HG03565 (cell line): Measurements from ENCODE around the gene SLC35E3.
"Not testable (repeated sequence)": the region's sequence is repeated elsewhere in the genome, so short reads cannot be mapped to it uniquely, and the experiment has no call there.

ENCODE experiments used
- ATAC-seq: cut with Tn5 transposase; IDR thresholded peaks from one replicate; pipeline ENCODE4 v1.9.1; 2021; ENCODE audit warnings: mild to moderate bottlenecking, moderate library complexity; ENCODE audit not compliant: unreplicated experiment

SLC35E3 gene

GRCh38 chr12:68811573-68811972 is 65.6 kb downstream of the SLC35E3 start:
- ATAC-seq, result not testable (repeated sequence)

DNA sequence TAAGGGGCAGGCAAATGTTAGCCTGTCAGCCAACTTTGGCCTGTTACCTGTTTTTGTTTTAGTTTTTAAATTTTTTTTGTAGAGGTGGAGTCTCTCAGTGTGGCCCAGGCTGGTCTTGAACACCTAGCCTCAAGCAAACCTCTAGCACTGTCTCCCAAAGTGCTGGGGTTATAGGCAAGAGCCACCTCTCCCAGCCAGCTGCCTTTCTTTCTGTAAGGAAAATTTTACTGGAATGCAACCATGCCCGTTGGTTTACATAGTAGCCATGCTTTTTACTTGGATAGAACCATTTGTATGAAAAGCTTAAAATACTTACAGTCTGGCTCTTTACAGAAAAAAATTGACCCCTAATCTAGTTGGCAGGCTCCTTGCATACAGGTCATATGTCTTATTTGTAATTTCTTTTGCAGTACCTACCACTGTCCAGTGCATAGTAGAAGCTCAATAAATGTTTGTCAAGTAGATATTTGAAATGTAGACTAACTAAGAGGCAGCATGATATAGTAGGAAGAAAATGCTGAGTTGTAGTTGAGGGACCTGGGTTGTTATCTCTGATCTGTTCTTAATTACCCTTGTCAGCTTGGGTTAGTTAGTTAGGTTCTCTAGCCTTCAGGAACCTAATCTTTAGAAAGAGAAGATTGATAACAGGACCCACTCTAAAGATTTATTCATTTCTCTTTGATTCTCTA is 66.7 kb downstream of the SLC35E3 start:
- no peak for ATAC-seq

- no peak for ATAC-seq
Measured at GRCh38 chr12:68813242-68813593, 67.2 kb downstream of the SLC35E3 start.

- ATAC-seq, result no peak
Measured at GRCh38 chr12:68814490-68815231, 68.7 kb downstream of the SLC35E3 start.

DNA sequence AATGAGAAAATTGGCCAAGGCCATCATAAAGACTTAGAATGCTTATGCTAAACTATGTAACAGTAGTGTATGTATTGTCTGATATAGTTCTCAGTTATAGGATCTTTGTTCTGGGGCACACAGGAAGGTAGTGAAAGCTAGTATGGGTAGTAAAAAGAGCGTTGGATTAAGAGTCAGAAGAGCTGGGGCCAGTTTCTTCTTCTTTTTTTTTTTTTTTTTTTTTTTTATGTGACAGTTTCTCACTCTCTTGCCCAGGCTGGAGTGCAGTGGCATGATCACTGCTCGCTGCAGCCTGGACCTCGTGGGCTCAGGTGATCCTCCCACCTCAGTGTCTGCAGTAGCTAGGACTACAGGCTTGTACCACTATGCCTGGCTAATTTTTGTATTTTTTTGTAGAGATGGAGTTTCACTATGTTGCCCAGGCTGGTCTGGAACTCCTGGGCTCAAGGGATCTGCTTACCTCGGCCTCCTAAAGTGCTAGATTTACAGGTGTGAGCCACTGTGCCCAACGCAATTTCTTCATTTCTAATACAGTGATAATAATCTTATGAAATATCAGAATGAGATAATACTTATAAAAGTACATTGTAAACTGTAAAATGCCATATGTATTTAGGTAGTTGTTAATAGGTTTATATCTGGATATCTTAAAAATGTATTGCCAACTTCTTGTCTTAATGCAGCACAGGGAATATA is 69.4 kb downstream of the SLC35E3 start:
- ATAC-seq, result no peak

GRCh38 chr12:68815928-68816800 is 70.2 kb downstream of the SLC35E3 start:
- no peak for ATAC-seq

DNA sequence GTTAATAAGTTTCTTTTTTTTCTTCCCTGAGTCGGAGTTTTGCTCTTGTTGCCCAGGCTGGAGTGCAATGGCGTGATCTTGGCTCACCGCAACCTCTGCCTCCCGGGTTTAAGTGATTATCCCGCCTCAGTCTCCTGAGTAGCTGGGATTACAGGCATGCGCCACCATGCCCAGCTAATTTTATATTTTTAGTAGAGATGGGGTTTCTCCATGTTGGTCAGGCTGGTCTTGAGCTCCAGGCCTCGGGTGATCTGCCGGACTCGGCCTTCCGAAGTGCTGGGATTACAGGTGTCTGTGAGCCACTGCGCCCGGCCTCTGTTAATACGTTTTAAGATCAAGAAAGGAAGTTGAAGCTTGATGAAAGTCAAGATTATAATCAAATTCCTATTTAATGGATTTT is 73.5 kb downstream of the SLC35E3 start:
- ATAC-seq, result not testable (repeated sequence)

DNA sequence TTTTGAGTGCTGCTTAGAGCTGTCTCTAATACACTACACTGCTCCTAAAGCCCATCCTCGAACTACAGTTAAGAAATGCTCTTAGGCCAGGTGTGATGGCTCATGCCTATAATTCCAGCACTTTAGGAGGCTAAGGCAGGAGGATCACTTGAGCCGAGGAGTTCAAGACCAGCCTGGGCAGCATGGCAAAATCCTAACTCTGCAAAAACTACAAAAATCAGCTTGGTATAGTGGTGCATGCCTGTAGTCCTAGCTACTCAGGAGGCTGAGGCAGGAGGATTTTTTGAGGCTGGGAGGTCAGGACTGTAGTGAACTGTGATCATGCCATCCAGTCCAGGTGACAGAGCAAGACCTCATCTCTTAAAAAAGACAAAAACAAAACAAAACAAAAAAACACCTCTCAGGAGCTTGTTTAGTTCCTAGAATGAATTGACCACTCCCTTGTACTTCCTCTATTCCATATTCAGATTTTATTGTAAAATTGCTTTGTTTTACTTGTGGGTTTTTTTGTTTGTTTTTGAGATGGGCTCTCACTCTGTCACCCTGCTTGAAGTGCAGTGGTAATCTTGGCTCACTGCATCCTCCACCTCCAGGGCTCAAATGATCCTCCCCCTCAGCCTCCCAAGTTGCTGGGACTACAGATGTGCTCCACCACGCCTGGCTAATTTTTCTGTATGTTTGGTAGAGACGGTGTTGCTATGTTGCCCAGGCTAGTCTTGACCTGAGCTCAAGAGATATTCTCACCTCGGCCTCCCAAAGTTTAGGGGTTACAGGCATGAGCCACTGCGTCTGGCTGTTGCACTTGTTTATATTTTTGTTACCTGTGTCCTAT is 75.6 kb downstream of the SLC35E3 start:
- no peak for ATAC-seq

DNA sequence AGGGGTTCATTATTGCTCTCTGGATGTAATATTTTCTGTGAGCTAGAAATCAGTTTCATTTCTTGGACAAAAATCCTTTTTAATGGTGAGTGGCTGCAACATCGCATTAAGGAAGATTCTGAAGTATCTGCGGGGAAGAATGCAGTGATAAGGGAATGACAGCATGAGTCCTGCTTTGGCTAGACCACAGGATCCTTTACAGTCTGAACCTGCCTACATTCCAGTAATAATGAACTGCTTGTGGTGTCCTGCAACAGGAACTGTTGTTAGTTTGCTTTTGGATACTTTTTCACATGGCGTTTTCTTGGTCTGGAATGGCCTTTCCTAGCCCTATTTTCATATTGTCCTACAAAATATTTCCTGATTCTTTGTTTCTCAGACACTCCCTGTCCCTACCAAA is 77.7 kb downstream of the SLC35E3 start:
- no peak for ATAC-seq

- ATAC-seq, result no peak
Measured at GRCh38 chr12:68824131-68824530, 78.2 kb downstream of the SLC35E3 start.

GRCh38 chr12:68824597-68825250 is 78.7 kb downstream of the SLC35E3 start:
- no peak for ATAC-seq

DNA sequence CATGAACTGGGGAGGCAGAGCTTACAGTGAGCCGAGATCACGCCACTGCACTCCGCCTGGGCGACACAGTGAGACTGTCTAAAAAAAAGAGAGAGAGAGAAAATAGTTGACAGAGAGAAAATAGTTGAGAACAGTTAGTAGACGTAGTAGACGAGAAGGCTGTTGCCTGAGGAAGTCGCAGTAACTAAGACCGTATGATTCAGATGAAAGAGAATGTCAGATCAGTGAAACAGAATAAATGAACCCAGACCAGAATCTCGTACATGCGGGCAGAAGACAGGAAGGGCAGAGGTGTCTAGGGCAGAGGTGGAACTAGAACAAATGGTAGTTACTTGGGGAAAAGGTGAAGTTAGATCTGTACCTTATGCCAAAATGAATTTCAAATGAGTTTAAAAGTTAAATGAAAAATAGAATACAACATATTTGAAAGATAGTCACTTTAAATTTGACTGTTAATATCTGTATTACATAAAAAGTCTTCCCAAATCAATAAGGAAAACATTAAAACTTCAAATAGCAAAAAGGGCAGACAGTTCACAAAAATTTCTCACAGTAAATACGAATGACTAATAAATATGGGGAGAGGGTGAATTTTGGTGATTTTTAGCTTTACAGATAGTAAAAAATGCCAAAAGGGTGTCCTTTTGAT is 79.7 kb downstream of the SLC35E3 start:
- ATAC-seq, result no peak

- ATAC-seq, result no peak
Measured at GRCh38 chr12:68827895-68828671, 82.1 kb downstream of the SLC35E3 start.

DNA sequence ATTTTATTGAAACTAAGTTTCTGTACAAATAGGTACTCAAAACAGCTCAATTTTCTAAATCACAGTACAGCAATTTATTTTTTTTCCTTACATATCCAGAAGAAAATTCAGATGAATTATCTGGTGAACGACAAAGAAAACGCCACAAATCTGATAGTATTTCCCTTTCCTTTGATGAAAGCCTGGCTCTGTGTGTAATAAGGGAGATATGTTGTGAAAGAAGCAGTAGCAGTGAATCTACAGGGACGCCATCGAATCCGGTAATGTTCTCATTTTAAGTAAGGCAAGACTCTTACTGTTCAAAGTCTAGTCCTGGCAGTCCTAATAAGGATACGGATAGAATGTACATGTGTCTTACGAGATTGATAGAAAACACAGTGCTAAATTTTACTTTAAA is 82.7 kb downstream of the SLC35E3 start:
- ATAC-seq, result no peak
